Smooth muscle cell (in vitro differentiated cells): Measurements from ENCODE around the gene SLC15A1. TPM values are rescaled to one million over a fixed set of nuclear protein-coding genes. Genes with fewer than 3 reads are reported as not detected.

Experiments
- DNase-seq: peaks from one replicate; lab custom pipeline; 2025; ENCODE audit not compliant: unreplicated experiment; lab: John Stamatoyannopoulos, UW
- H2AFZ ChIP-seq: fragments of 200-600 bp; sonication (generic); 2 replicates; pipeline ENCODE4 v1.6.0; 2016; ENCODE audit warnings: antibody characterized with exemption, low read depth, mild to moderate bottlenecking
- H3F3A ChIP-seq: fragments of 200-600 bp; sonication (generic); 2 replicates; pipeline ENCODE4 v1.6.0; 2017; ENCODE audit warnings: antibody characterized with exemption, low read depth
- H3K27ac ChIP-seq: fragments of 200-600 bp; sonication (generic); 2 replicates; pipeline ENCODE4 v1.5.1; 2016; ENCODE audit warnings: low read depth, mild to moderate bottlenecking
- H3K27me3 ChIP-seq: fragments of 200-600 bp; sonication (generic); 2 replicates; pipeline ENCODE4 v1.6.1; 2016; ENCODE audit warnings: low read depth, mild to moderate bottlenecking
- H3K36me3 ChIP-seq: fragments of 200-600 bp; sonication (generic); 2 replicates; pipeline ENCODE4 v1.5.1; 2016; ENCODE audit warnings: low read depth
- H3K4me1 ChIP-seq: fragments of 200-600 bp; sonication (generic); 2 replicates; pipeline ENCODE4 v1.5.1; 2016; ENCODE audit warnings: low read depth
- H3K4me2 ChIP-seq: fragments of 200-600 bp; sonication (generic); 2 replicates; pipeline ENCODE4 v1.6.0; 2016; ENCODE audit warnings: mild to moderate bottlenecking
- H3K4me3 ChIP-seq: fragments of 200-600 bp; sonication (generic); 2 replicates; pipeline ENCODE4 v1.5.1; 2016; ENCODE audit warnings: mild to moderate bottlenecking
- H3K79me2 ChIP-seq: fragments of 200-600 bp; sonication (generic); 2 replicates; pipeline ENCODE4 v1.6.0; 2016; ENCODE audit warnings: low read depth, mild to moderate bottlenecking
- H3K9ac ChIP-seq: fragments of 200-600 bp; sonication (generic); 2 replicates; pipeline ENCODE4 v1.6.0; 2016; ENCODE audit warnings: low read depth
- H3K9me3 ChIP-seq: fragments of 200-600 bp; sonication (generic); replicated peaks from 2 replicates; pipeline ENCODE4 v1.5.1; 2016; ENCODE audit warnings: low read depth
- H4K20me1 ChIP-seq: fragments of 200-600 bp; sonication (generic); 2 replicates; pipeline ENCODE4 v1.6.0; 2016; ENCODE audit warnings: low read depth
- WGBS: methylation state at CpG from one replicate; pipeline ENCODE4 v1.1.7; 2016; ENCODE audit warnings: low lambda C conversion rate; 5-methylcytosine and 5-hydroxymethylcytosine counted together
- polyA plus RNA-seq: library from polyadenylated mRNA; unstranded; fragments of >200 nt; fragmentation: Nextera tagmentation; extraction: Ambion mirVana; gene quantifications from 2 replicates; pipeline ENCODE4 v1.2.1, GENCODE V29; 2016
- total RNA-seq: library from RNA; depleted of rRNA; stranded (reverse); fragments of >200 nt; gene quantifications from 2 replicates; pipeline ENCODE4 v1.2.3, GENCODE V29; 2014
- TF ChIP-seq, protein P1 (sequence below): fragments of 200-600 bp; sonication (generic); IDR thresholded peaks from 2 replicates; pipeline ENCODE4 v1.5.1; 2017; ENCODE audit warnings: borderline replicate concordance, mild to moderate bottlenecking, antibody characterized with exemption; ENCODE audit not compliant: insufficient read depth, poor library complexity, severe bottlenecking

SLC15A1 gene
- total and polyA plus RNA-seq, 2 experiments from 2014 or later, result 0.13 to 0.31 TPM

DNA sequence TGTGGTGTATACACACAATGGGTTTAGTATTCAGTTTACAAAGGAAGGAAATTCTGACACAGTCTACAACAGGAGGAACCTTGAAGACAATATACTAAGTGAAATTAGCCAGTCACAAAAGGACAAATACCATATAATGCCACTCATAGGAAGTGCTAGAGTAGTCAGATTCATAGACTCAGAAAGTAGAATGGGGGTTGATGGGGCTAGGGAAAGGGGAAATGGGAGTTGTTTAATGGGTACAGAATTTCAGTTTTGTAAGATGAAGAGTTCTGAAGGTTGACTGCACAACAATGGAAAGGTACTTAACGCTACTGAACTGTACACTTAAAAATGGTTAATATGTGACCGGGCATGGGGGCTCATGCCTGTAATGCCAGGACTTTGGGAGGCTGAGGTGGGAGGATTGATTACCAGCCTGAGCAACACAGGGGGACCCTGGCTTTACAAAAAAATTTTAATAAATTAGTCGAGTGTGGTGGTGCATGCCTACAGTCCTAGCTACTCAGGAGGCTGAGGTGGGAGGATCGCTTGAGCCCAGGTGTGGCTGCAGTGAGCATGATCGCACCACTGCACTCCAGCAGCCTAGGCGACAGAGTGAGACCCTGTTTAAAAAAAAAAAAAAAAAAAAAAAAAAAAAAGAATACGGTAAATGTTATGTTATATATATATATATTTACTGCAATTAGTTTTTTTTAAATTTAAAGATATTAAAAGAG lies 45.0 kb downstream of the SLC15A1 start:
- WGBS, result 95% methylated on average over 7 of the region's 7 CpGs
- TF ChIP-seq, protein P1, sequence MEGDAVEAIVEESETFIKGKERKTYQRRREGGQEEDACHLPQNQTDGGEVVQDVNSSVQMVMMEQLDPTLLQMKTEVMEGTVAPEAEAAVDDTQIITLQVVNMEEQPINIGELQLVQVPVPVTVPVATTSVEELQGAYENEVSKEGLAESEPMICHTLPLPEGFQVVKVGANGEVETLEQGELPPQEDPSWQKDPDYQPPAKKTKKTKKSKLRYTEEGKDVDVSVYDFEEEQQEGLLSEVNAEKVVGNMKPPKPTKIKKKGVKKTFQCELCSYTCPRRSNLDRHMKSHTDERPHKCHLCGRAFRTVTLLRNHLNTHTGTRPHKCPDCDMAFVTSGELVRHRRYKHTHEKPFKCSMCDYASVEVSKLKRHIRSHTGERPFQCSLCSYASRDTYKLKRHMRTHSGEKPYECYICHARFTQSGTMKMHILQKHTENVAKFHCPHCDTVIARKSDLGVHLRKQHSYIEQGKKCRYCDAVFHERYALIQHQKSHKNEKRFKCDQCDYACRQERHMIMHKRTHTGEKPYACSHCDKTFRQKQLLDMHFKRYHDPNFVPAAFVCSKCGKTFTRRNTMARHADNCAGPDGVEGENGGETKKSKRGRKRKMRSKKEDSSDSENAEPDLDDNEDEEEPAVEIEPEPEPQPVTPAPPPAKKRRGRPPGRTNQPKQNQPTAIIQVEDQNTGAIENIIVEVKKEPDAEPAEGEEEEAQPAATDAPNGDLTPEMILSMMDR, result no peak
- no peaks in the 10 kb centered on the region for H3K4me1 ChIP-seq

DNA sequence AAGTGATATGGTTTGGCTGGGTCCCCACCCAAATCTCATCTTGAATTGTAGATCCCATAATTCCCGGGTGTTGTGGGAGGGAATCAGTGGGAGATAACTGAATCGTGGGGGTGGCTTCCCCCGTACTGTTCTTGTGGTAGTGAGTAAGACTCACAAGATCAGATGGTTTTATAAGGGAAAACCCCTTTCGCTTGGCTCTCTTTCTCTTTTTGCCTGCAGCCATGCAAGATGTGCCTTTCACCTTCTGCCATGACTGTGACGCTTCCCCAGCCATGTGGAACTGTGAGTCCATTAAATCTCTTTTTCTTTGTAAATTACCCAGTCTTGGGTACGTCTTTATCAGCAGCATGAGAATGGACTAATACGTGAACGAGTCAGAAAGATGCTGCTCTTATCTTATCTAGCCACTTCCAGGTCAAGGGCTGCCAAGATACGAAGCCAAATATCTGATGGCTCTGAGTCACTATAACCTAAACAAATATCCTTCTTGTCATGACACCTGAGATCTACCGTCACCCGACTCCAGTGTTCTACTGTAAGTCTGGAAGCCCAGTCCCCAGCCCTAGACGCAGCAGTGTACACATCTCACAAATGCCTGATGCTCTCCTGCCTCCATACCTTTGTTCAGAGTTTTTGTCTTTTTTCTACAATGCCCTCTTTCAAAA lies 45.9 kb downstream of the SLC15A1 start:
- no peak for DNase-seq
- H2AFZ ChIP-seq, result no peak overlapping the region
- no peak overlapping the region for H3K4me2 ChIP-seq
- TF ChIP-seq, protein P1, result no peak
- H4K20me1 ChIP-seq, result no peaks in the 10 kb centered on the region
- H3K27me3 ChIP-seq, result no peaks in the 10 kb centered on the region
- H3F3A ChIP-seq, result no peaks in the 10 kb centered on the region
- no peaks in the 10 kb centered on the region for H3K9me3 ChIP-seq
- WGBS, result 63% methylated on average over 12 of the region's 12 CpGs
- H3K4me1 ChIP-seq, result no peaks in the 10 kb centered on the region
- H3K79me2 ChIP-seq, result no peaks in the 10 kb centered on the region
- H3K36me3 ChIP-seq, result no peaks in the 10 kb centered on the region
- no peak overlapping the region for H3K27ac ChIP-seq
- H3K9ac ChIP-seq, result no peak overlapping the region
- H3K4me3 ChIP-seq, result no peak overlapping the region

More for the DNA sequence above, 45.0 kb downstream of the SLC15A1 start:
- H3K4me3 ChIP-seq, result no peak overlapping the region
- no peaks in the 10 kb centered on the region for H3F3A ChIP-seq
- H3K79me2 ChIP-seq, result no peaks in the 10 kb centered on the region
- H4K20me1 ChIP-seq, result no peaks in the 10 kb centered on the region
- no peak overlapping the region for H3K9ac ChIP-seq
- H3K27ac ChIP-seq, result no peak overlapping the region
- H2AFZ ChIP-seq, result no peak overlapping the region
- no peaks in the 10 kb centered on the region for H3K27me3 ChIP-seq
- H3K9me3 ChIP-seq, result no peaks in the 10 kb centered on the region
- H3K36me3 ChIP-seq, result no peaks in the 10 kb centered on the region
- no peak overlapping the region for H3K4me2 ChIP-seq
- no peak for DNase-seq

DNA sequence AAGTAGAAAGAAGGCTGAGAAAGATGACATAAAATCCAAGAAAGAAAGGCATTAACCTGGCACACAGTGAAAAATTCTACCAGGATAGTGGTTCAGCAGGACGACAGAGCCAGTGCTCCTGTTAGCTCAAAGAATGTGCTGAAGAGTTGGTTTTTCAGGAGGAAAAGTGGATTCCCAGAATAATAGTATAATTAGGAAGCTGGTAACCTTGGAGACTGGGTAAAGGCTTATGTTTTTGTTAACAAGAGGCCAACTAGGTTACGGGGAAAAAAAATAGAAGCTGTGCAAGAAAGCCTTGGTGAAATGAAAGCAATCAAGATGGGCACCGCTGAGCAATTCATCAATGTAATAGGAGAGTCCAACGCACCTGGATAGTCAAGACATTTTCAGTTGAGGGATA lies 54.7 kb downstream of the SLC15A1 start:
- Histone ChIP-seq H3K4me1 (peaks cover 13% of the 10 kb centered on the region), H3K9me3 (no peaks in the 10 kb centered on the region), H3K36me3 (no peaks in the 10 kb centered on the region), H2AFZ (no peak overlapping the region), H3K27me3 (no peaks in the 10 kb centered on the region), H4K20me1 (no peaks in the 10 kb centered on the region), H3F3A (no peaks in the 10 kb centered on the region), H3K4me2 (no peak overlapping the region), H3K4me3 (no peak overlapping the region), H3K27ac (no peak overlapping the region), H3K9ac (no peak overlapping the region), H3K79me2 (no peaks in the 10 kb centered on the region)
- TF ChIP-seq, protein P1, result no peak
- no peak for DNase-seq
- WGBS, result 85% methylated on average over 4 of the region's 4 CpGs
